NT2/D1 (cell line): Measurements from ENCODE around the gene ACVR2B.

Source experiments
- DNase-seq: peaks from one replicate; pipeline ENCODE4 v3.0.0-alpha.2; 2011; ENCODE audit warnings: low read depth, low spot score
- H3K27me3 ChIP-seq: 2 replicates; pipeline ENCODE4 v1.6.0; 2011; ENCODE audit warnings: mild to moderate bottlenecking; ENCODE audit not compliant: insufficient read length, insufficient read depth
- H3K36me3 ChIP-seq: 2 replicates; pipeline ENCODE4 v1.6.1; 2011; ENCODE audit warnings: mild to moderate bottlenecking, low read length, mixed read lengths; ENCODE audit not compliant: insufficient read depth, insufficient read length
- H3K4me1 ChIP-seq: 2 replicates; pipeline ENCODE4 v1.5.1; 2011; ENCODE audit not compliant: insufficient read depth, insufficient read length
- H3K4me3 ChIP-seq: 2 replicates; pipeline ENCODE4 v1.5.1; 2011; ENCODE audit warnings: low read depth; ENCODE audit not compliant: insufficient read length
- H3K9ac ChIP-seq: 2 replicates; pipeline ENCODE4 v1.6.0; 2011; ENCODE audit warnings: low read depth; ENCODE audit not compliant: insufficient read length
- H3K9me3 ChIP-seq: 2 replicates; pipeline ENCODE4 v1.5.1; 2011; ENCODE audit warnings: mild to moderate bottlenecking, low read length; ENCODE audit not compliant: insufficient read depth
- SUZ12 ChIP-seq: IDR thresholded peaks from 2 replicates; pipeline ENCODE4 v1.6.1; 2011; ENCODE audit not compliant: insufficient read length, insufficient read depth; ENCODE audit errors: extremely low read depth
- YY1 ChIP-seq: IDR thresholded peaks from 2 replicates; pipeline ENCODE4 v1.6.1; 2011; ENCODE audit not compliant: insufficient read length, insufficient read depth
- ZNF274 ChIP-seq: IDR thresholded peaks from 2 replicates; pipeline ENCODE4 v1.6.1; 2011; ENCODE audit warnings: mild to moderate bottlenecking, low read depth, low read length

Gene ACVR2B

DNA sequence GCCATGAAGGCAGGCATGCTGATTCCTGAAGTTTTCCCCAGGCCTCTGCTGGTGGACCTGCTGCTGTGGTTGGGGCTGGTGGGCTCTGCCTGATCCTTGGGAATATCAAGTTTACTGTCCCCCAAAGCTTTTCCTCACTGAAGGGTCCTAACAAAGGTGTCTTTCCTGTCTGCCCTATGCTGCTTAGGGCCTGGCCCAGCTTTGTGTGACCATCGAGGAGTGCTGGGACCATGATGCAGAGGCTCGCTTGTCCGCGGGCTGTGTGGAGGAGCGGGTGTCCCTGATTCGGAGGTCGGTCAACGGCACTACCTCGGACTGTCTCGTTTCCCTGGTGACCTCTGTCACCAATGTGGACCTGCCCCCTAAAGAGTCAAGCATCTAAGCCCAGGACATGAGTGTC lies 29.3 kb downstream of the ACVR2B start:
- H3K4me1 ChIP-seq = peaks cover 2% of the 10 kb centered on the region
- no peak overlapping the region for H3K9ac ChIP-seq
- no peaks in the 10 kb centered on the region for H3K27me3 ChIP-seq
- no peaks in the 10 kb centered on the region for H3K9me3 ChIP-seq
- peaks cover 74% of the 10 kb centered on the region for H3K36me3 ChIP-seq
- no peak for DNase-seq
- H3K4me3 ChIP-seq = no peak overlapping the region
- TF ChIP-seq ZNF274 = no peak
- TF ChIP-seq SUZ12 = no peak
- no peak for TF ChIP-seq YY1

GRCh38 chr3:38487323-38487722 lies 33.6 kb downstream of the ACVR2B start:
- DNase-seq = no peak
- no peak for TF ChIP-seq SUZ12
- TF ChIP-seq YY1 = no peak
- no peak for TF ChIP-seq ZNF274
- peaks cover 39% of the 10 kb centered on the region for H3K36me3 ChIP-seq
- H3K4me3 ChIP-seq = no peak overlapping the region
- no peaks in the 10 kb centered on the region for H3K27me3 ChIP-seq
- no peaks in the 10 kb centered on the region for H3K9me3 ChIP-seq
- H3K9ac ChIP-seq = no peak overlapping the region
- H3K4me1 ChIP-seq = peaks cover 2% of the 10 kb centered on the region

- H3K9me3 ChIP-seq = no peaks in the 10 kb centered on the region
- DNase-seq = no peak
- no peaks in the 10 kb centered on the region for H3K4me1 ChIP-seq
- H3K4me3 ChIP-seq = no peak overlapping the region
- H3K36me3 ChIP-seq = peaks cover 24% of the 10 kb centered on the region
- no peaks in the 10 kb centered on the region for H3K27me3 ChIP-seq
- TF ChIP-seq YY1 (no peak), SUZ12 (no peak), ZNF274 (no peak)
- H3K9ac ChIP-seq = no peak overlapping the region
These were observed 35.3 kb downstream of the ACVR2B start for GRCh38 chr3:38488949-38489348.

DNA sequence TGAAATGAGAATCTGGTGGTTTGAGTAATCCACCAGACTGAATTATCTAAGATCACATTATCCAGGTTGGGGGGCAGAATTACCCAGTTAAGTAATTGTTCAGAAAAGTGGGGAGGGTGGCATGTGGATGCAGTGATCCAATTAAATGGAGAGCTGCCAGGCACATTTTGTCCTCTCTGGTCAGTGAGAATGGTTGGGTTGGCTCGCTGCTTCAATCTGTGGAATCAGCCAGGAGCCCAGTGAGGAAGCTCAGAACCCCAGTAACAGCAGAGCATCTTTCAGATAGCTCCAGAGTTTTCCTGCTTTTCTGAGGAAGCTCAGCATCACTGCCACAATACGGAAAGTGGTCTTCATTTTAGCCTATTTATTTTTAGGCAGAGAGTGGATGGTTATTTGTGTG lies 36.1 kb downstream of the ACVR2B start:
- peaks cover 19% of the 10 kb centered on the region for H3K36me3 ChIP-seq
- no peak overlapping the region for H3K4me3 ChIP-seq
- no peak overlapping the region for H3K9ac ChIP-seq
- no peak for DNase-seq
- no peaks in the 10 kb centered on the region for H3K4me1 ChIP-seq
- H3K9me3 ChIP-seq = no peaks in the 10 kb centered on the region
- no peaks in the 10 kb centered on the region for H3K27me3 ChIP-seq
- no peak for TF ChIP-seq SUZ12
- TF ChIP-seq YY1 = no peak
- TF ChIP-seq ZNF274 = no peak

DNA sequence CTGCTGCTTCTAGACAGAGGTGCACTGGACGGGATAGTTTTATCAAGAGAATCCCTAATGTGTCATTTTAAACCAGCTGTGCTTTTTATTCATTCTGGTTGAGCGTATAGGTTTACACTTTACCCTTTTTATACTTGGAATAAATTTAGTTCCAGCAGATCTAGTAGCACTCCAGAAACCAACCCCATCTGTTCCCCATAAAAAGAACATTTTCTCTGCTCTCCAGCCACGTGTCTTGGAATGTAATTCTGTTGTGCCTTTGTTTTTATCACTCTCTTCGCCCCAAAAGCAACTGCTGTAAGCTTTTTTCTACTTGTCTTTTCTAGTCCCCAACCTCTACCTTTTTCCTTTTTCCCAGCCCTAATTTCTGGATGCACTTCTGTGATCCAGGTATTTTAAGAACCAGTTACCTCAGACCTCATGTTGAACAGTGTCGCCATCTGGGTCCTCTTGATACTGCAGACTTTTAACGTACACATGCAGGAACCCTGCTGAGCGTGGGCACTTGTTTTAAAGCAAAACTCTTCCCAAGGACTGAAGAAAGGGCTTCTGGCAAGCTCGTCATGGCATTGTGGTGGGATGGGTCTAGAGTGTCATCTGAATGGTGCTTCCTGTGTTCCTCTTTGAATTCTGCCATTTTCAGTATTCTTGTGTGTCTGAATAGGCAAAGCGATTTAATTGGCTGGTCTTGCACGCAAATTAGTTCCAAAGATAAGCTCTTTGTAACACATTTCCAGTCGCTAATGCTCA lies 36.8 kb downstream of the ACVR2B start:
- Histone ChIP-seq H3K27me3 (no peaks in the 10 kb centered on the region), H3K9ac (no peak overlapping the region), H3K9me3 (no peaks in the 10 kb centered on the region), H3K4me1 (no peaks in the 10 kb centered on the region), H3K4me3 (no peak overlapping the region), H3K36me3 (peaks cover 13% of the 10 kb centered on the region)
- no peak for DNase-seq
- TF ChIP-seq ZNF274 = no peak
- TF ChIP-seq YY1 = no peak
- no peak for TF ChIP-seq SUZ12

DNA sequence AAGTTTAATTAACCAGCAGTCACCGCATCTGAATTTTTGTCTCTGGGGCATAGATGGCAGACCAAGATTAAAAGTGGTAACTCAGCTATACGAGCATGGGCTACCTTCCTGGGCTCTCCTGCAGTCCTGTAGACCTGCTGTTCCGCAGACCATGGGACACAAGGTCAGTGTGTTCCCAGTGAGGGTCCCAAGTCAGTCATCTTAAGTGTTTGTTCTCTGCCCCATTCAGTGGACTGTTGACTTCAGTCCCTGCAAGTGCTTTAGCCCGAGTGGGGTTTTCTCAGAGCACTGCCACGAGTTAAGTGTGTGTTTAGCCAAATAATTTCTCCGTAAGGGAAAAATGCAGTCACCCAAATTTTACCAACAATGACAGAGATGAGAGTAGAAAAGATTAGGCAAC lies 37.5 kb downstream of the ACVR2B start:
- Histone ChIP-seq H3K36me3 (peaks cover 13% of the 10 kb centered on the region), H3K4me3 (no peak overlapping the region), H3K4me1 (no peaks in the 10 kb centered on the region)

DNA sequence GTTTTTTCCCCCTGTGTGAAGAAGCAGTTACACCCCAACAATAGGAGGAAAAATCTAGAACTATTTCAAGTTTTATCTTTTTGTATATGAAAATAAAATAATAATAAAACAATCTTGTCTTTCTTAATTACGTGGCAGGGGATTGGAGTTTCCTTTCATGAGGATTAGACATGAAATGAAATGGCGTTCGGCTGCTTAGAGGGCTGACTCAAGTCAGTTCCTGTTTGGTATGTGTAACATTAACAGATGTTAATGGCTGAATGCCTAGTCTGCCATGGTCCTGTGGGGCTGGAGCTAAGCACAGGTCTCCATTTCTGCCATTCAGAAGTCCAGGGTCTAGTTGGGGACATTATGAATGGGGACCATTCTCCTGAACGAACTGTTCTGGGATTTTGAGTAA lies 39.3 kb downstream of the ACVR2B start:
- no peaks in the 10 kb centered on the region for H3K4me1 ChIP-seq
- H3K4me3 ChIP-seq = no peak overlapping the region
- TF ChIP-seq SUZ12 (no peak), ZNF274 (no peak), YY1 (no peak)
- H3K9ac ChIP-seq = no peak overlapping the region
- H3K27me3 ChIP-seq = no peaks in the 10 kb centered on the region
- no peak for DNase-seq
- H3K36me3 ChIP-seq = peaks cover 11% of the 10 kb centered on the region
- H3K9me3 ChIP-seq = no peaks in the 10 kb centered on the region

More for the DNA sequence above, 37.5 kb downstream of the ACVR2B start:
- no peaks in the 10 kb centered on the region for H3K9me3 ChIP-seq
- H3K27me3 ChIP-seq = no peaks in the 10 kb centered on the region
- no peak for TF ChIP-seq YY1
- no peak for TF ChIP-seq ZNF274
- no peak overlapping the region for H3K9ac ChIP-seq
- no peak for DNase-seq
